Right forelimb (tissue), 1 donor: Measurements from ENCODE around the gene UEVLD.

Experiments used
- DNase-seq: peaks from one replicate; pipeline ENCODE4 v3.0.0-alpha.2; 2018

UEVLD gene

DNA sequence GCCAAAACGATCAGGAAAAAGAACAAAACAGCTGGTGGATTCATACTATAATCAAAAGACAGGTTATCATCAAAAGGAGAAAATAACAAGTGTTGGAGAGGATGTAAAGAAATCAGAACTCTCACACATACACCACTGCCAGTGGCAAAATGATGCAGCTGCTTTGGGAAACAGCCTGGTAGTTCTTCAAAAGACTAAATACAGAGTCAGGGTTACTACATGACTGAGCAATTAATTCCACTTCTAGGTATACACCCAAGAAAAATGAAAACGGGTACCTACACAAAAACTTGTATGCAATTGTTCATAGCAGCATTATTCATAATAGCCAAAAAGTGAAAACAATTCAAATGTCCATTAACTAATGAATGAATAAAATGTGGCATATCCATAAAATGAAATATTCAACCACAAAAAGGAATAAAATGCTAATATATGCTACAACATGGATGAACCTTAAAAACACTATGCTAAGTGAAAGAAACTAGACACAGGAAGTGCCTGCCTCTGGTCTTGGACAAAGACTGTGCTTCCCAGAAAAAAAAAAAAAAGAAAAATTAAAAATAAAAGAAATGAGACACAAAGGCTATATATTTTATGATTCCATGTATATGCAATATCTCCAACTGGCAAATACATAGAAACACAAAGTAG is 8.3 kb downstream of the UEVLD start:
- DNase-seq: no peak

DNA sequence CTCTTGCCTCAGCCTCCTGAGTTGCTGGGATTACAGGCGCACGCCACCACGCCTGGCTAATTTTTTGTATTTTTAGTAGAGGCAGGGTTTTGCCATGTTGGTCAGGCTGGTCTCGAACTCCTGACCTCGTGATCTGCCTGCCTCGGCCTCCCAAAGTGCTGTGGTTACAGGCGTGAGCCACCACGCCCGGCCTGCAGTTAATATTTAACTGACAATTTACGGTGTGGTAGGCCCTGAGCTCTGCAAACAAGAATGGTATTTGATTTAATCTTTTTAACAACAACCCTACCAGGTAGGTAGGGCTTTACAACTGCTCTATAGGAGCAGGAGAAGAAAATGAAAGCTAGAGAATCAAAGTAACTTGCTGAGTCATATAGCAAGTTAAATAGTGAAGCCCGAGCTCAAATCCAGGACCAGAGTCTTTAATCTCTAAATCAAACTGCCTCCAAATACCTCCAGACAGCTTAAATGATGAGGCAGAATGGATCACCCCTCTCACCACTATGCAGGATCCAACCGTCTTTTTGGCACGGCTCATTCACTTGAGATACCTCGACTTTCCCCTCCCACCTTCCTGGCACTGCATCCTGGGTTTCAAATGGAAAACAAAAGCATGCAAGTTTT is 9.4 kb downstream of the UEVLD start:
- DNase-seq: no peak

DNA sequence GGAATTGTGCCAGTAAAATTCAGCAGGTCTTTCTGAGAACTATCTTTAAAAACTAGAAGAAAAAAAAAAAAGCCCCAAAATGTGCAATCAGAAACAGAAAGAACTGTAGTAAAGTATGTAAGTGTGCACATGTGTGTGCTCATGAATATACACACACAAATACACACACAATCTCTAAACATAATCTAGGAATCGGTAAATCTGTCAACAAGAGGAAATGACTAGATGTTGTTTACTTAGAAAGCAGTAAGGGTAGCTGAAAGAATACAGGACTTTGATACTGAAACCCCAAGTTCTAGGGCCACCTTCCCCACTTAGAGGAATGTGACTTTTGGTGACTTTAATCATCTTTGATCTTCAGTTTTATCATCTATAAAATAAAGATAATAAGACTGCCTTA is 13.2 kb downstream of the UEVLD start:
- no peak for DNase-seq

DNA sequence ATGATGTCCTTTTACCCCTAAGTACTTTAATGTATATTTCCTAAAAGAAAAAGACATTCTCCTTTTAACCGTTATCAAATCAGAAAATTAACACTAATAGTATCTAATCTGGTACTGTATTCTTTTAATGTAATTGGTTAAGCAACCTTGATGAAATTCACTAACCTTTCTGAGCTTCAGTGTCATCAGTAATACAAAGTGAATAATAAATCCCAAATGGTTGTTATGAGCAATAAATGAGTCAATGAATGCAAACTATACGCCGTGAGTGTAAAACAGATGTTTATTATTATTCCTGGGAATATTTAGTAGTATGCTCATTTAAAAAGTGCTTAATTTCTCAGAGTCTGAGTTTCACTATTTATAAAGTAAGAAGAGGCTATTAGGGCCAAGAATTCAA is 21.5 kb downstream of the UEVLD start:
- no peak for DNase-seq

DNA sequence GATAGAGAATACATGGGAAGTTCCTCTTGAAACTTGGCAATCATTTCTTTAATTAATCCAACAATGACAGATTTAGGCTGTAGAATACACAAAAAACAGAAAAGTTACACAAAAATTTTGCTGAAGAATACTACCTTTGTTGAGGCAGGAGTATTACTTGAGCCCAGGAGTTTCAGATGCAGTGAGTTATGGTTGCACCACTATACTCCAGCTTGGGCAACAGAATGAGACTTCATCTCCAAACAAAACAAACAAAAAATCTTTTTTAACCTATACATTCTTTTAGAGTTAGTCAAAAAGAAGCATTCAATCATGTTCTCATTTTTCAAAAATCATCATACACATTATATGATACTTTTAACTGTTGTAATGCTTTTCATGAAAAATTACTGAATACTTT is 22.1 kb downstream of the UEVLD start:
- no peak for DNase-seq

DNA sequence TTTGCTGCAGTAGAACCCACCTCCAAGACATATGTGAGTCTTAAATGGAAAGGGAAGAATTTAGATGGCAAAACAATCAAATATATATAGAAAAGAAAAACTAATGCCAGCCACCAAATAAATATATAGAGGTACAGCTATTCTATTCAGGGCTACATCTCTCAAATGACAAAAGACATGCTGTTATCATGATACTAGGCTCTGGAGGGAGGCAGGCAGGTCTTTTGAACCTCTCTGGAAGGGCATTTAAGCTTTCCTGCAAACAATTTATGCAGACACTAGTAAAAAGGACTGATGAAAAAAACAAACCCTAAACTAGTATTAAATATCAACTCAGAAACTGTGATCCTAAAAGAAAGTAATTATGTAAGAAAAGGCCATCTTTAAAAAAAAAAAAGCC is 24.4 kb downstream of the UEVLD start:
- no peak for DNase-seq

DNA sequence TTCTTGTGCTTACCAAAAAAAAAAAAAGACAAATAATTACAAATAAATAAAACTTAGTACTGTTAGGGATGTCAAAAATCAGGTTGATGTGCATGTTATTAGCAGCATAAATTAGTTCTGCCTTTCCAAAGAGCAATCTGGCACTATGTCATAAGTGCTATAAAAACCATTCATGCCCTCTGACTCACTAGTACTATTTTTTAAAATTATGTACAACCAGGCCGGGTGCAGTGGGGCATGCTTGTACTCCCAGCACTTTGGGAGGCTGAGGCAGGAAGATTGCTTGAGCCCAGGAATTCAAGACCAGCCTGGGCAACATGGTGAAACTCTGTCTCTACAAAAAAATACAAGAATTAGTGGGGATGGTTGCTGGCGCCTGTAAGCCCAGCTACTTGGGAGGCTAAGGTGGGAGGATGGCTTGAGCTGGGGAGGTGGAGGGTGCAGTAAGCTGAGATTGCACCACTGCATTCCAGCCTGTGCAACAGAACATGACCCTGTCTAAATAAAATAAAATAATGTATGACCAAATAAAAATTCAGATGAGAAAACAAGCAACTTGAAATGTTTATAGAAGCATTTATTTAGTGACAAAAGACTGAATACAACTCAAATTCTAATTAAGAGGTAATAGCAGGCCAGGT is 25.3 kb downstream of the UEVLD start:
- DNase-seq: no peak

DNA sequence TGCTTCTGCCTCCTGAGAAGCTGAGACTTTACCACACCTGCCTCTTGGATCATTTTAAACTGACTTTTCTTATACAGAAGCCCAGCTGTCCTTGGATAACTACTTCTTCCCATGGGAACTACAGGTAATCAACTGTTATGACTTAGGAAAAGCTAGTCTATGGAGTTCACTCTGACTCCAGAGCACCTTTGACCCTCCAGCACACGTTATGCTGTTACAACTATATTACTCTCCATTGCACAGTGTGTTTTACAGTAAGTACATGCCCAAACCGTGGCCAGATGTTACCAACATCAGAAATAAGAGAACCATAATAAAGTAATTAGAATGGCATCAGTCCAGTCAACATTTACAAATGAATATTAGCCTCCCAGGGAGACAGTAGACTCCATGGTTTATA is 40.5 kb downstream of the UEVLD start:
- no peak for DNase-seq

DNA sequence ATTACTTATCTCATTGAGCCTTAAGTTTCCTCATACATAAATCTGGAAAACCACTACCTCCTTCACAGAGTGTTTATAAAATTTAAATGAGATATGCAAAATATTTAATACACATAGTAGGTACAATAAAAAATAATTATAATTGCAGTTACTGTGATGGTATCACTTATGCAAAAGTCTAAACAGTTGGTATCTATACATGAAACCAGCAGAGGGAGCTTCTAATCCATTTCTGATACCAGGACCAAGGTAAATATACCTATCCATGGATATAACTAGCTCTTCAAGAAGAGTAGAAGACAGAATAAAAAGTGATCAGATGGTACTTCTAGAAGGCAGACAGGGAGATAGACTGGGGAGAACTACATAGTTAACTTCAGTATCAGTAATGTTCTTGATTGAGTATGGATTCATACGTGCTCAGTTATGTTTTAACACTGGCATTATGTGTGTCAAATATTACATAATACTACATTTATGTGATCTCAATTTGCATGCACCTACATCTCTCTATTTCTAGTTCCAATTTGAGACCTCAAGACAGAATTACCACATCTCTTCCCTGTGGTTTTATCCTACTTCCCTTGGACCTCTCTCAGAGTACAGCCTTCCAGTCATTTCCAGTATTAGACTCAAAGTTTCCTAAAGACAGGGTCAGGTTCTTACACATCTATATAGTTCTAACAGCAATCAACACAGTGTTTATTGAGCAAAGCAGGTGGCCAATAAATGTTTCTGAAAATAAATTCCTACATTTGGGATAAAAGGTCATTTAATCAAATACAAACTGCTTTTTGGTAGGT is 48.1 kb downstream of the UEVLD start:
- DNase-seq: no peak

DNA sequence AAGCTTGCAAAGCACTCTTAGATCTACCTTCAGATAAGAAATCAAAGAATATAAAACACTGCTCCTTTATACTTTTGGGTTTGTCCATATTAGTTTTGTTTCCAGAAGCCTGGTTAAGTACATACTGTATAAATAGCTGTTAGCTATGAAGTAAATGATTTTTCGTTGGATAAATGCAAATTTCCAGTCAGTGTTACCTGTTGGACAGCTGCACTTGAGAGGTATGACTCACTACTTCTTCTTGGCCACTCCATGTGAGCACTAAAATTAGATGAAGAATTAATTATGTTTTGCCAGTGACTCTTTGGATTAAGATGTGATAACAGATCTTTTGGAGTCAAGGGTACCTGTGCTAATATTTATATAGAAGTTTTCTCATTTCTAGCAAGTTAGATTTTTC is 52.3 kb downstream of the UEVLD start:
- no peak for DNase-seq

DNA sequence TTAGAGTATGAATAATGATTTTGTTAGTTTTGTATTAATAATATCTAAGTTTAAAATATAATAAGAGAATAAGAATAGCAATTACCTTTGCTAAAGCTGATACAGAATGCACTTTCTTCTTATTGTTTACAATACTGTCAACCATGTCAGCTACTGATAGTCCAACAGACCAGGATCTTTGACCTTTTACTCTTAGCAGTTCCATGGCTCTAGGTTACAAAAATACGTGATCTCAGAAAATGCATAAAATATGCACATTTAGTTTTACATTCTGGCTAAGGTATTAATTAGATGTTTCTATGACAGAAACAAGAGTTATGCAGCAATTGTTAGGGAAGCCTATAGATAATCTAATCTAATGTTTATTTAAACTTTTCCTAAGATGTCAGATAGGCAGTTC is 54.3 kb downstream of the UEVLD start:
- no peak for DNase-seq

DNA sequence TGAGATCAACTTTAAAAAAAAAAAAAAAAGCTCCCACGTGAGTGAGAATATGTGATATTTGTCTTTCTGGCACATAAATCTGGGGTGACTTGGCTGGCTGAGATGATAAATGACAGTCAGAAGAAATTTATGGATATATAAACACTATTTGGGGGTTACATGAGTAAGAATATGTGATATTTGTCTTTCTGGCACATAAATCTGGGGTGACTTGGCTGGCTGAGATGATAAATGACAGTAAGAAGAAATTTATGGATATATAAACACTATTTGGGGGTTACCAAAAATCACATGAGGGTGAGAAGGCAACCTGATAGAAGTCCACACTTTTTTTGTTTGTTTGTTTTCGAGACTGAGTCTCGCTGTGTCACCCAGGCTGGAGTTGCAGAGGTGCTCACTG is 55.2 kb downstream of the UEVLD start:
- no peak for DNase-seq

DNA sequence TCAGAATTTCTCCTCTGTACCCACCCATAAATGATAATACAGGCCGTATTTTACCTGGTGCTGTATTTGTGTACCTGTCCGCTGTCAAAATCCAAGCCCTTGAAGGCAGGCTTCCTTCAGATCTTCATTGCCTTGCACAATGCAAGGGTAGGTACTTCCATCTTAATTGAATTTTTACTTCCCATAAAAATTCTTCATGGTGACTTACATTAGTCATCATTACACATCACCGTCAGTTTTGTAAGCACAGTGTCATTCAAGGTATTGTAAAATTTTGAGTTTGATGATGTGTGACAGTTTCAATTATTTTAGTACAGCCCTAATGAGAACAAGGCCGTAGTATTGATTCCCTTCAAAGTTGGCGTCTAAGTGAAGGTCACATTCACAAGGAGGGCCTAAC is 61.0 kb downstream of the UEVLD start:
- no peak for DNase-seq

DNA sequence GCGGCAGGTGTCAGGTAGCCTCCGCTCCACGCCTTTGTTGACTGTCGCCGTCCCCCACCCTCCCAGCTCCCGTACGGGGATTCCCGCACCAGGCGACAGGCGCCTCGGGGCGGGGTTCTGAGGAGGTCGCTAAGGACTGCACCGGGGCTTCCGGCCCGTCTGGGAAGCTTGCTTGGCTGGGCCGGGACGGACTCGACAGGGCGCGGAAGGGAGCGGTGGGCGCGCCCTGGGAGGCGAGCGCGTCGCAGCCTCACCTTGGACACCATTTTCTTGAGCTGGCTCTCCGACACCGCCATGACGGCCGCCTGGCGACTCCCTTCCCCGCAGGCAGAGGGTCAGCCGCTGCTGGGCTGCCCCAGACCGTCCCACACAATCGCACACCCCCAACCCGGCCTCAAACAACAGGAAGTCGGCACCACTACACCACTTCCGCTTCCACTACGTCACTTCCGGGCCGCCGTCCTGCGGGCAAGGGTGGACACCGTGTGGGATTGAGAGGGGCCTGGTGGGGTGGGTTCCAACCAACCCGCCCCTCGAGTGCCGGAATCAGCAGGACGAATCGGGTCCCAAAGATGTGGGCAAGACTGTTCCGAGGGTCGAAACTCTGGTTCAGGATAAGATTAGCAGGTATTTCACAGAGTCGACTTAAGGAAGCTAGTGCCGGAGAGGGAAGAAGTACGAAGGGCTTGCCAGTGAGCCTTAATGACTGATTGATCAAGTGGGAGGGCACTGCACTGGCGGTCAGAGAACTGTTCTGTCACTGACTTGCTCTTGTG is 61.8 kb downstream of the UEVLD start, which contains the start of gene TSG101:
TSG101 (minus strand) TSS at position 422 of the 776 bp plus-strand sequence; CDS start at position 296, 126 bp downstream.
- peak; percentile 98 for DNase-seq

DNA sequence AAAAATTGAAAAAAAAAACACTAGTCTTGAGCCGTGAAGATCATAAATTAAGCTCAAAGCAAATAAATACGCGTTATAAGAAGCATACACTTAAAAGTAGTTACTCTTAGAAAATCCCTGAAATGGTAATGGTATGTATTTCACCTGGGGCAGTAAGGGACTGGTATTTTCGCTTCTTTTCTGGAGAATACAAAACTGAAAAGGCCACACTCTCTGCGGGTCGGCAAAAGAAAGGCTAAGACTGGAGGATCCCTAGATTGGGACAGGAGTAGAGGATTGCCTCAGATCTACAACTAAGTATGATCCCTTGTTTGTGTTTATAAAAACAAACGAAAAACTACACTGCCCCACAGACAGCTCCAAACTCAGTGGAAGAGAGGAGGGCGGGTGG is 62.4 kb downstream of the UEVLD start:
- DNase-seq: no peak

DNA sequence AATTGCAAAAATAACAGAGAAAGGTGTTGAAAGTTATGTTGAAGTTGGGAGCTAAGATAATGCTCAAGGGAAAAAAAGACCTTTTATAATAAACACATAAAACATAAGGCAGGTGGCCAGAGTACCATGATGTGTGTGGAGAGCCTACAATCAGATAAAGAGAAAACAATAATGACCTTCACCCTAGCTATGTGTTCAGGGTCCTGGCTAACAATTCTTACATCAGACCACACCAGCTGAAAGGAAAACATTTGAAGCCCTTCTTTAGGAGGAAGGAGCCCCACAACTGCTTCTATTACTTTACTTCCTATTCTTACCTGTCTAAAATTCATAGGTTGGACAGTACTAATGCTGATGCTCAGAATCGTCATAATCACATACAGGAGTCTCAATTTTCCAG is 64.3 kb downstream of the UEVLD start:
- DNase-seq: no peak

DNA sequence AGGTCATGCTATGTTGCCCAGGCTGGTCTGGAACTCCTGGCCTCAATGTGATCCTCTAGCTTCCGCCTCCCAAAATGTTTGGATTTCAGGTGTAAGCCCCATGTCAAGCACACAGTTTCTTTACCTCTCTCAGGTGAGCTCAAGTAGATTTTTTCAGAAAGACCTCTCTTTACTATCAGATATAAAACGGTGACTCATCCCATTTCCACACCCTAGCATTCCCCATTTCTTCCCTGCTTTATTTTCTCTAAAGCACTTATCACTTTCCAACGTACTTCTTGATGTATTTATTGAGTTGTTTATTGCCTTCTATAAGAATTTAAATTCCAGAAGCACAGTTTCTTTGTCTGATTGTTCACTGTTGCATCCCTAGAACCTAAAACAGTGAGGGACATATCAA is 65.5 kb downstream of the UEVLD start:
- no peak for DNase-seq

DNA sequence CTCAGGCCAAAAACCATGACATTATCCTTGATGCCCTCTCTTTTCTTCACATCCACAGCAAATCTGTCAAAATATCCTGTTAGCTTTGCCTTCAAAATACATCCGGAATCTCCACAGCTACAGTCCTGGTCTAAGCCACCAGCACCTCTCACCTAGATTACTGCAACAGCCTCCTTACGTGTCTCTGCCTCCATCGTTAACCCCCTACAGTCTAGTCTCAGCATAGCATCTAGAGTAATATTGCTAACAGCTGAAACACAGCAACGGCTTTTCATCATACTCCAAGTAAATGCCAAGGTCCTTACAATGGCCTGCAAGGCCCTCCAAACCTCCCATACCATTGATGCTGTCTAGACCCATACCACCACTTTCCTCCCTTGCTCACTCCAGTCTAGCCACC is 66.1 kb downstream of the UEVLD start:
- no peak for DNase-seq

DNA sequence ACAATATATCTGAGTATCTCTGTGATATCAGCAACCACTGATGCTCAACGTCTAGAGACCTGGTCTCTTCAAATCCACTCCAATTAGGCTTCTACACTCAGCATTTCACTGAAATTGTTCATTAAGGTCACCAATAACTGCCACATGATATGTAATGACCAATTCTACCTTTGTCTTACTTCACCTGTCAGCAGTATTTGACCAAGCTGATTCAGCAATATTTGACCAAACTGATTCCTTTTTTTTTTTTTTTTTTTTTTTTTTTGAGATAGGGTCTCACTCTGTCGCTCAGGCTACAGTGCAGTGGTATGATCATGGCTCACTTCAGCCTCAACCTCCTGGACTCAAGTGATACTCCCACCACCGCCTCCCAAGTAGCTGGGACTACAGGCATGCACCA is 67.4 kb downstream of the UEVLD start:
- DNase-seq: no peak

DNA sequence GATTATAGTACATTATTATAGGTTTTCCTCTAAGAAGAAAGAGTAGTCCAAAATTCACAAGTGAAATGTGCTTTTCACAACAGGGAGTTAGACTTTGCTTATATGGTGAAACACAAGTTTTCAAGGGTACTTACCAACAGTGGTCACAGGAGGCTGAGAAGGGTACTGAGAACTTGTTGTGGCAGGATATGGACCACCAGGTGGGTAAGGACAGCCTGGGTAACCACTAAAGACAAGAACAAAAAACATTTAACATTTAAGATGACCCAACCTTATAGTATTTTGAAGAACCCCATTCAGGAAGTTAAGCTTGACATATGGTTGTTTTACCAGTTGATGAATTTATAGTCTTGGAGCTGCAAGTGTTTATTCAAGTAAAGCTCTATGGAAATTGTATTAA is 86.2 kb downstream of the UEVLD start:
- DNase-seq: no peak

DNA sequence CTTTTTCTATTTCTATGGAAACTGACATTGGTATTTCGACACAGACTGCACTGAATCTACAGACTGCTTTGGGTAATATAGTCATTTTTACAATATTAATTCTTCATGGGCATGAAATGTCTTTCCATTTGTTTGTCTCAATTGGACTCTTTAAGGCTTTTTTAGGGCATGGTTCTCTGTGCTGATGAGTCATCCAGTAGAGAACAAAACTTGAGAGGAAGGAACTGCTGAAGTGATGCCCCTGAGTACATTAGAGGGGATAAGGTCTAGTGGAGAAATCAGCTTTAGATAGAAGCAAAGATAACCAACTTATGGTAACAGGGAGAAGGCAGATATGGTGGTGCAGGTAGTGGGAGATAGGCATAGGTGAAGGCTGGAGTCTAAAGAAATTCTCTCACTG is 86.9 kb downstream of the UEVLD start:
- DNase-seq: no peak

DNA sequence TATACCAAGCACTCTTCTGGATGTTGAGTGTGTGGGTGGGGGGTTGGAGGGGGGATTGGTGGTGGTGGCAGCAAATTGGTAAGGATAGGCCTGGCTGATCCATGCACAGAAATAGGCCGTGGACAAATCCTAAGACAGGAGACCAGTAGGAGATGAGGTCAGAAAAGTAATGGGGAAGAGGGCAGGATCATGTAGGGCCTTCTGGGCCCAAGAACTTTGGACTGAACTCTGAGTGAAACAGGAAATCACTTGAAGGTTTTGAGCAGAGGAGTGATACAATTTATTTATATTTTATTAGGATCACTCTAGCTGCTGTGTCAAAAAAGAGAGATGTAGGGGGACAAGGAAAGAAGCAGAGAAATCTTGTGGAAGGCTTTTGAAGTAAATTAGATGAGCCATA is 90.5 kb downstream of the UEVLD start:
- no peak for DNase-seq

DNA sequence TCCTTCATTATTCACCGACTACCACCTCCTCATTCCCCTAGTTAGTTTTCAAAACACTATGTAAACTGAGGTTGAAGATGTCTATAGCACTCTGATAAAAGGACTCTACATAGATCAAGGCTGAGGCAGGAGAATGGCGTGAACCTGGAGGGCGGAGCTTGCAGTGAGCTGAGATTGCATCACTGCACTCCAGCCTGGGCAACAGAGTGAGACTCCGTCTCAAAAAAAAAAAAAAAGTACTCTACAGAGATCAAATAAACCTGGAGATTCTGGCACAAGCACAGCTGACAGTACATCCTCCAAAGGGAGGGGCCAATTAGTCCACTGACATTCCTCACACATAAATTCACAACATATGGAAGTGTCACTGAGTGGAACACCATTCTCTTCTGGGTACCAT is 92.8 kb downstream of the UEVLD start:
- DNase-seq: no peak
